ENCODE results near the gene PRKD3.

DNA sequence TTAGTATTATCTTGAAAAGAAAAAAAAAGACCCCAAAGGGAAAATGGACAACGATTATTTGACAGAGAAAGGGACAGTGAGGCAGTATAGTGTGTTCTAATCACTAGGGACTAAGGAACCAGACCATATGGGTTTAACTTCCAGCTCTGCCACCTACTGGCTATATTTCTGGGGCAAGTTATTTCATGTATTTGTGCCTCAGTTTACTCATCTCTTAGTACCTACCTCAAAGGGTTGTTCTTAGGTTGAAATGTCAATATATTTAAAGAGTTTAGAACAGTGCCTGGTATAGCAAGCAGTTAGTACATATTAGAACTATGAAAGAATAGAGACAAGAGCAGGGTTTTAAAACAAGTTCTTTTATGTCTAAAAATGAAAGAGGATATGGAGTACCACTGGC, 42.7 kb downstream of the PRKD3 start:
- TF ChIP-seq, protein P1, sequence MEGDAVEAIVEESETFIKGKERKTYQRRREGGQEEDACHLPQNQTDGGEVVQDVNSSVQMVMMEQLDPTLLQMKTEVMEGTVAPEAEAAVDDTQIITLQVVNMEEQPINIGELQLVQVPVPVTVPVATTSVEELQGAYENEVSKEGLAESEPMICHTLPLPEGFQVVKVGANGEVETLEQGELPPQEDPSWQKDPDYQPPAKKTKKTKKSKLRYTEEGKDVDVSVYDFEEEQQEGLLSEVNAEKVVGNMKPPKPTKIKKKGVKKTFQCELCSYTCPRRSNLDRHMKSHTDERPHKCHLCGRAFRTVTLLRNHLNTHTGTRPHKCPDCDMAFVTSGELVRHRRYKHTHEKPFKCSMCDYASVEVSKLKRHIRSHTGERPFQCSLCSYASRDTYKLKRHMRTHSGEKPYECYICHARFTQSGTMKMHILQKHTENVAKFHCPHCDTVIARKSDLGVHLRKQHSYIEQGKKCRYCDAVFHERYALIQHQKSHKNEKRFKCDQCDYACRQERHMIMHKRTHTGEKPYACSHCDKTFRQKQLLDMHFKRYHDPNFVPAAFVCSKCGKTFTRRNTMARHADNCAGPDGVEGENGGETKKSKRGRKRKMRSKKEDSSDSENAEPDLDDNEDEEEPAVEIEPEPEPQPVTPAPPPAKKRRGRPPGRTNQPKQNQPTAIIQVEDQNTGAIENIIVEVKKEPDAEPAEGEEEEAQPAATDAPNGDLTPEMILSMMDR (IDR thresholded peaks at IDR 0.05): no peak
- TF ChIP-seq EP300 (IDR thresholded peaks at IDR 0.05) (no peak), POLR2A (IDR thresholded peaks at IDR 0.05) (no peak)
